Measurements from ENCODE around the gene MEF2C.

Gene MEF2C

GRCh38 chr5:88724201-88724600 is 158.8 kb downstream of the MEF2C start:
- no peak for DNase-seq (ENCODE audit: low read depth in 3 of 3, low spot score in 1 of 3)

- DNase-seq (ENCODE audit: low read depth in 3 of 3, low spot score in 1 of 3), result no peak
Measured at GRCh38 chr5:88722546-88723073, 160.4 kb downstream of the MEF2C start.

GRCh38 chr5:88719434-88719833 is 163.6 kb downstream of the MEF2C start:
- DNase-seq (ENCODE audit: low read depth in 3 of 3, low spot score in 1 of 3), result no peak

- DNase-seq (ENCODE audit: low read depth in 3 of 3, low spot score in 1 of 3), result no peak
Measured at GRCh38 chr5:88718736-88719135, 164.2 kb downstream of the MEF2C start.

- no peak for DNase-seq (ENCODE audit: low read depth in 3 of 3, low spot score in 1 of 3)
Measured at GRCh38 chr5:88716101-88716500, 166.9 kb downstream of the MEF2C start.

GRCh38 chr5:88715503-88715902 is 167.5 kb downstream of the MEF2C start:
- no peak for DNase-seq (ENCODE audit: low read depth in 3 of 3, low spot score in 1 of 3)

- DNase-seq (ENCODE audit: low read depth in 3 of 3, low spot score in 1 of 3), result no peak
Measured at GRCh38 chr5:88713818-88714217, 169.2 kb downstream of the MEF2C start.

GRCh38 chr5:88708682-88709398 is 174.1 kb downstream of the MEF2C start:
- DNase-seq (ENCODE audit: low read depth in 3 of 3, low spot score in 1 of 3), result no peak

GRCh38 chr5:88708021-88708420 is 175.0 kb downstream of the MEF2C start:
- no peak for DNase-seq (ENCODE audit: low read depth in 3 of 3, low spot score in 1 of 3)

- DNase-seq (ENCODE audit: low read depth in 3 of 3, low spot score in 1 of 3), result no peak
Measured at GRCh38 chr5:88707216-88707965, 175.6 kb downstream of the MEF2C start.

- no peak for DNase-seq (ENCODE audit: low read depth in 3 of 3, low spot score in 1 of 3)
Measured at GRCh38 chr5:88702332-88702731, 180.7 kb downstream of the MEF2C start.

GRCh38 chr5:88700121-88700520 is 182.9 kb downstream of the MEF2C start:
- DNase-seq (ENCODE audit: low read depth in 3 of 3, low spot score in 1 of 3), result no peak

- no peak for DNase-seq (ENCODE audit: low read depth in 3 of 3, low spot score in 1 of 3)
Measured at GRCh38 chr5:88698290-88698689, 184.7 kb downstream of the MEF2C start.

- no peak for DNase-seq (ENCODE audit: low read depth in 3 of 3, low spot score in 1 of 3)
Measured at GRCh38 chr5:88696466-88696865, 186.5 kb downstream of the MEF2C start.

- DNase-seq (ENCODE audit: low read depth in 3 of 3, low spot score in 1 of 3), result no peak
Measured at GRCh38 chr5:88695931-88696330, 187.1 kb downstream of the MEF2C start.

- DNase-seq (ENCODE audit: low read depth in 3 of 3, low spot score in 1 of 3), result no peak
Measured at GRCh38 chr5:88695232-88695631, 187.8 kb downstream of the MEF2C start.

GRCh38 chr5:88694023-88694679 is 188.8 kb downstream of the MEF2C start:
- DNase-seq (ENCODE audit: low read depth in 3 of 3, low spot score in 1 of 3), result no peak

- no peak for DNase-seq (ENCODE audit: low read depth in 3 of 3, low spot score in 1 of 3)
Measured at GRCh38 chr5:88693071-88693932, 189.7 kb downstream of the MEF2C start.

GRCh38 chr5:88691945-88692868 is 190.8 kb downstream of the MEF2C start:
- DNase-seq (ENCODE audit: low read depth in 3 of 3, low spot score in 1 of 3), result no peak

- no peak for DNase-seq (ENCODE audit: low read depth in 3 of 3, low spot score in 1 of 3)
Measured at GRCh38 chr5:88691230-88691582, 191.8 kb downstream of the MEF2C start.
